Calu3 (cell line): ENCODE measurements around the gene FAR1. TPM values are rescaled to one million over a fixed set of nuclear protein-coding genes. Genes with fewer than 3 reads are reported as not detected.

ENCODE experiments used
- BruUV-seq: library from RNA; stranded (reverse); fragments of 400-500 nt; replicated peaks from 2 replicates; lab custom pipeline; 2021; lab: Mats Ljungman, UMichigan
- CTCF ChIA-PET: fragments of 300-600 bp; sonication (Branson Sonifier 250); formaldehyde crosslinking; loops from one replicate; lab custom pipeline; 2022; ENCODE audit warnings: antibody characterized with exemption; lab: Charles Lee
- DNase-seq: peaks from one replicate; pipeline ENCODE4 v3.0.0; 2022
- H3K27ac Mint-ChIP-seq: one replicate; pipeline ENCODE4 v1.8.0; 2022; ENCODE audit warnings: mixed read lengths; ENCODE audit not compliant: unreplicated experiment
- H3K27me3 Mint-ChIP-seq: one replicate; pipeline ENCODE4 v1.8.0; 2022; ENCODE audit warnings: mixed read lengths; ENCODE audit not compliant: unreplicated experiment
- H3K36me3 Mint-ChIP-seq: one replicate; pipeline ENCODE4 v1.8.0; 2022; ENCODE audit warnings: mild to moderate bottlenecking, moderate library complexity, mixed read lengths; ENCODE audit not compliant: insufficient read depth, unreplicated experiment
- H3K4me1 Mint-ChIP-seq: one replicate; pipeline ENCODE4 v1.8.0; 2022; ENCODE audit warnings: mild to moderate bottlenecking, low read depth, mixed read lengths; ENCODE audit not compliant: unreplicated experiment
- H3K4me3 Mint-ChIP-seq: one replicate; pipeline ENCODE4 v1.8.0; 2022; ENCODE audit warnings: mild to moderate bottlenecking, low read depth, moderate library complexity, mixed read lengths; ENCODE audit not compliant: unreplicated experiment
- H3K9me3 Mint-ChIP-seq: one replicate; pipeline ENCODE4 v1.8.0; 2022; ENCODE audit warnings: low read depth, mixed read lengths; ENCODE audit not compliant: unreplicated experiment
- CTCF ChIP-seq: fragments of 200-600 bp; IDR thresholded peaks from one replicate; pipeline ENCODE4 v1.8.0; 2022; ENCODE audit warnings: antibody characterized with exemption; ENCODE audit not compliant: unreplicated experiment
- intact Hi-C: fragments of 100-400 bp; cut with micrococcal nuclease; formaldehyde crosslinking; loops from one replicate; pipeline ENCODE4 v1.10.0; 2022; ENCODE audit not compliant: unreplicated experiment
- total RNA-seq: library from RNA; stranded (reverse); gene quantifications from 2 replicates; pipeline ENCODE4 v1.2.3, GENCODE V29; 2022

FAR1 gene
- total RNA-seq, 1 experiment from 2014 or later, result 98.9 TPM

- Mint-ChIP-seq H3K36me3 (peaks cover 6% of the 10 kb centered on the region), H3K4me3 (no peak overlapping the region), H3K9me3 (no peaks in the 10 kb centered on the region), H3K4me1 (peaks cover 12% of the 10 kb centered on the region), H3K27me3 (no peaks in the 10 kb centered on the region), H3K27ac (no peak overlapping the region)
- CTCF ChIA-PET, result no interaction called here
- no peak for TF ChIP-seq CTCF
- DNase-seq, result no peak
- intact Hi-C loops, result no loop called here
- no TSS peak for BruUV-seq
Observed at GRCh38 chr11:13694115-13694514, 25.6 kb downstream of the FAR1 start.

- intact Hi-C loops, result no loop called here
- peaks cover 11% of the 10 kb centered on the region for H3K36me3 Mint-ChIP-seq
- TF ChIP-seq CTCF, result no peak
- no peaks in the 10 kb centered on the region for H3K27me3 Mint-ChIP-seq
- H3K27ac Mint-ChIP-seq, result no peak overlapping the region
- BruUV-seq, result no TSS peak
- DNase-seq, result no peak
- no peaks in the 10 kb centered on the region for H3K9me3 Mint-ChIP-seq
- peaks cover 12% of the 10 kb centered on the region for H3K4me1 Mint-ChIP-seq
- CTCF ChIA-PET, result no interaction called here
- H3K4me3 Mint-ChIP-seq, result no peak overlapping the region
Observed at GRCh38 chr11:13695886-13696285, 27.4 kb downstream of the FAR1 start.

- TF ChIP-seq CTCF, result no peak
- no peak for DNase-seq
- Mint-ChIP-seq H3K9me3 (no peaks in the 10 kb centered on the region), H3K4me1 (peaks cover 12% of the 10 kb centered on the region), H3K27me3 (no peaks in the 10 kb centered on the region), H3K4me3 (no peak overlapping the region), H3K36me3 (peaks cover 11% of the 10 kb centered on the region), H3K27ac (no peak overlapping the region)
- intact Hi-C loops, result no loop called here
- CTCF ChIA-PET, result no interaction called here
- no TSS peak for BruUV-seq
Observed at GRCh38 chr11:13697710-13698109, 29.2 kb downstream of the FAR1 start.

- H3K9me3 Mint-ChIP-seq, result no peaks in the 10 kb centered on the region
Observed at GRCh38 chr11:13698132-13698531, 29.7 kb downstream of the FAR1 start.

More at GRCh38 chr11:13698132-13698531, 29.7 kb downstream of the FAR1 start:
- Mint-ChIP-seq H3K27ac (no peak overlapping the region), H3K27me3 (no peaks in the 10 kb centered on the region), H3K4me3 (no peak overlapping the region), H3K4me1 (peaks cover 10% of the 10 kb centered on the region), H3K36me3 (peaks cover 11% of the 10 kb centered on the region)
- DNase-seq, result no peak
- intact Hi-C loops, result no loop called here
- CTCF ChIA-PET, result no interaction called here
- TF ChIP-seq CTCF, result no peak
- no TSS peak for BruUV-seq
